ENCODE measurements around the gene SEPTIN2.

- TF ChIP-seq POLR2A (IDR thresholded peaks at IDR 0.05), result no peak
- TF ChIP-seq CTCF (IDR thresholded peaks at IDR 0.05), result no peak
Observed at GRCh38 chr2:241391892-241392665, 76.4 kb downstream of the SEPTIN2 start.

Measured in breast epithelium (tissue), 3 donors.